ENCODE measurements around the gene CCDC73.

CCDC73 gene

DNA sequence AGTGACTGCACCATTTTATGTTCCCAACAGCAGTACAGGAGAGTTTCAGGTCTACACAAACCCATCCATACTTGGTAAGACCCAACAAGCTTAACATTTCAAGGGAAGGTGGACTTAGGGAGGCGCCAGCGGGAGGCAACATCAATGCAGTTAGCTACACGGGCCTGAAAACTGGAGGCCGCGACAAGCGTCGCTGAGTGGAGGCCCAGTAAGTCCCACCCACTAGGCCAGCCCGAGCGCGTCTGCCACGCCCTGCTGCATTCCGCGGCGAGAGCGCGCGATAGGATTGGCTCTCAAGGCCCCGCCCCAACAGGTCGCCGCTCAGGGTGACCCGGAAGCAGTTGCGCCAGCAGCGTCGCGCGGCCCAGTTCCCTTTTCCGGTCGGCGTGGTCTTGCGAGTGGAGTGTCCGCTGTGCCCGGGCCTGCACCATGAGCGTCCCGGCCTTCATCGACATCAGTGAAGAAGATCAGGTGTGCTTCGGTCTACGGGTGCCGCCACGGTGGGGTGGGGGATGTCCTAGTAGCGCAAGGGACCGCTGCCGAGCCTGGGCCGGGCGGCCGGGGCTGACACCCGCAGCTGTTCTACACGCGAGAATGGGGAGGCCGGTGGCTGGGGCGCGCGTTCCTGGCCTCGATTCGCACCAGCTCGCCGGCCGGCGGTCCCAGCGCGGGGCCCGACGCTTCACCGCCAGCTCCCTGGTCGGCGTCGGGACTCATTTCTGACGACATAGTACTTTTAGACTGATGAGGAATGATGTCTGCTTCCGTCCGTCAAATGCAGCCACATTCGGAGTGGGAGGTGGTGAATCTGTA lies 210.8 kb downstream of the CCDC73 start, which contains the start of gene EIF3M:
Gene EIF3M, plus strand, starts transcription at position 373 of the 813 bp plus-strand sequence. Its CDS starts 57 bp downstream, at position 430.
- peak; percentile 96 for DNase-seq

DNA sequence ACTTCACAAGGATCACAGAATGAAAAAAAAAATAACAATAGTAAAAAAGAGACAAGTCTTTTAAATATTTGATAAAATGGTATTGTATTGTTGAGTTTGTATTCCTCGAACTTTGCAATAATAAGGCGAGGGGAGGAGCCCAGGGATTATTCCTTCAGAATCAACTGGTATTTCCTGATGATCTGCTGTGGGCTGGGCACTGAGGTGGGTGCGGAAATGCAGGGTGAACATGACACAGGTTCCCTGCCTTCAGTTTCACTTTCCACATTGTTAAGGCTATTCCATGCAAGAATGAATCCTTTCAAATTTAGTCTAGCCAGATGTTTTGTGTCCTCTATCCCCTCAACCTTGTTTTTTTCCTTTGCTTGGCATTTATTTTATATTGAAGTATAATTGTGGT lies 212.9 kb downstream of the CCDC73 start:
- DNase-seq = no peak

- DNase-seq = no peak
Observed at GRCh38 chr11:32580967-32581366, 213.5 kb downstream of the CCDC73 start.

- DNase-seq = no peak
Observed at GRCh38 chr11:32576456-32576855, 218.0 kb downstream of the CCDC73 start.

DNA sequence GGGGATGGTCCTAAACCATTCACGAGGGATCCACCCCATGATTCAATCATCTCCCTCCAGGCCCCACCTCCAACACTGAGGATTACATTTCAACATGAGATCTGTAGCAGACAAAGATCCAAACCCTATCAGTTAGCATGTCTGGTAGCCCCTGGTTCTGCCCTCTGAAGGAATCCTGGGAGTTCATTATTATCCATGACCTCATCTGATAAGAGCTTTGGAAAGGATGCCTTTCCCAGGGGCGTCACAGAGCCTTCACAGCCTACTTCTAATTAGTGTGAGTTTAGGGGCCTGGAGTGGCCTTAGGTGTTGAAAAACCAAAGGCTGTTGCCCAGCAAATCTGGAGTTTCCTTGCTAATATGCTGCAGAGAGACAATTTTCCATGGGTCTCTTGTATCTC lies 219.4 kb downstream of the CCDC73 start:
- no peak for DNase-seq

GRCh38 chr11:32574421-32574820 lies 220.0 kb downstream of the CCDC73 start:
- DNase-seq = no peak

GRCh38 chr11:32573228-32573627 lies 221.2 kb downstream of the CCDC73 start:
- DNase-seq = no peak

DNA sequence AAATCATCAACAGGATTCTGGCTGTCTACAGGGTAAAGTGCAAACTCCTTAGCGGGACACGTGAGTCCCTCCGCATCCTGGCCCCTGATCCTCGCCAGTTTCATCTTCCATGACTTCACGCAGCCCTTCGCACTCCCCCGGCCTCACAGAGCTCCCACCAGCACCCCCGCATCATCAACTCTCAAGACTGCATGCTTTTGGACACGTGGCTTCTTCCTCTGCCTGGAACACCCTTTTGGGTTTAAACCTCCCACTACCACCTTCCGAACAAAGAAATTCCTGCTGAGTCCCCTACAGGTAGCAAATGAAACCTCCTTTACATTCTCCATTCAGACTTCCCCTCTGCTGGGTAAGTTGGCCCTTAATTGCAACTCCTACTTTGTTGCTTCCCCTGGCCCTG lies 223.4 kb downstream of the CCDC73 start:
- no peak for DNase-seq

- no peak for DNase-seq
Observed at GRCh38 chr11:32569313-32569881, 225.1 kb downstream of the CCDC73 start.

DNA sequence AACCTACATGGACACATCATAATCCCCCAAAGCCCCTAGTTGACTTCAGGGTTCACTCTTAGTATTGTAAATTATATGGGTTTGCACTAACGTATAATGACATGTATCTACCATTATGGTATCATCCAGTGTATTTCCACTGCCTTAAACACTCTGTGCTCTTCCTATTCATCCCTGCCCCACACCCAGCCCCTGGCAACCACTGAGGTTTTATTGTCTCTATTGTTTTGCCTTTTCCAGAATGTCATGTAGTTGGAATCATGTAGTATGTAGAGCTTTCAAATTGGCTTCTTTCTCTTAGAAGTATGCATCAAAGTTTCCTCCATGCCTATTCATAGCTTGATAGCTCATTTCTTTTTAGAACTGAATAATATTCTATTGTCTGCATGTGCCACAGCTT lies 227.3 kb downstream of the CCDC73 start:
- DNase-seq = no peak

- no peak for DNase-seq
Observed at GRCh38 chr11:32566517-32566916, 227.9 kb downstream of the CCDC73 start.

GRCh38 chr11:32563600-32563959 lies 230.9 kb downstream of the CCDC73 start:
- DNase-seq = no peak

DNA sequence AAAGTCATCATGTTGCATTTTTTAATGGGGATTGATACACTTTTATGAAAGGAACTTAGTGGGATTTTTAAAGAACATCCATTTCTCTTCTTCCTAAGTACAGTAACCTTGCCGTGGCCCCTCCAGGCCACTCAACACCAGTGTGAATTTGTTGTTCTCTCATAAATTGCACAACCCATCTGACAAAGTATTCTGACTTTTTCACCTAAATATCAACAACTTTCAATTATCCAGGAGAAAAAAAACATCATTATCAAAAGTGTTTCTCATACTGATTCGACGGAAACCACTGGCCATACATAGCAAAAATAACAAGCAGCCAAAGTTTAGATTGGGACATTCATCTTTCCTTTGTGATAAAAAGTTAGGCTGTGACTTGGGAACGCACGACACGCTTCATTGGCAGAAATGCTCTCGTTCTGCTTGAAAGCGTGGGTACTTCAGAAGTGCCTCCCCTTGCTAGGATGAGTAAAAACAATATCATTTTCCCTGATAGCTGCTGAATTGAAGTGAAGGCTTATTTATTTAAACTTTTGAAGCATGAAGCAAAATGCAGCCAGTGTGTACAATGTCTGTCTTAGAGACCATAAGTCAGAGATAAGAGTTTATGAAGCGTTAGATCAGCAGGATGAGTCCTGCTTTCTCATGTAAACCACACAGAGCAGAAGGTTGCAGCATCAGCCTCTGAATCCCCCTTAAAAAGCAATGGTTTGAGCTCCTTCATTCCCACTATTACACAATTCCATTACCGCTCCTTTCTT lies 231.4 kb downstream of the CCDC73 start:
- DNase-seq = no peak

GRCh38 chr11:32561835-32562234 lies 232.6 kb downstream of the CCDC73 start:
- DNase-seq = no peak

DNA sequence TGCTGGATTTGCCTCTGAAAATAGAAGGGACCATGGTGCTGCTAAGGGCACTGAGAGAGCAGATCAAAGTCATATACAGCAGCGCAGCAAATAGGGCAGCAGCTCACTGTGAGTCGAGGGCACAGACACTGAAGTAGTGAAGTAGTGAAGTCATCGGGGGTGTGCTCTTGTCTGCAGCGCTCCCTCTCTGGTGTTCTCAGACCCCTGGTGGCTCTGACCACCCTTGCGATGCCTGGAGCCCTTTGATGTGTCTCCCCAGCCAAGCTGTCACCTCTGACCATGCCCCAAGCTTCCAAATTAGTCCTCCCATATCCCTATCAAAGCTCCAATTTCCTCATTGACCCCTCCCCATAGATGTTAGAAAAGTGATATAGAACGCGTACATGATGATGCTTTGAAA lies 238.6 kb downstream of the CCDC73 start:
- no peak for DNase-seq

DNA sequence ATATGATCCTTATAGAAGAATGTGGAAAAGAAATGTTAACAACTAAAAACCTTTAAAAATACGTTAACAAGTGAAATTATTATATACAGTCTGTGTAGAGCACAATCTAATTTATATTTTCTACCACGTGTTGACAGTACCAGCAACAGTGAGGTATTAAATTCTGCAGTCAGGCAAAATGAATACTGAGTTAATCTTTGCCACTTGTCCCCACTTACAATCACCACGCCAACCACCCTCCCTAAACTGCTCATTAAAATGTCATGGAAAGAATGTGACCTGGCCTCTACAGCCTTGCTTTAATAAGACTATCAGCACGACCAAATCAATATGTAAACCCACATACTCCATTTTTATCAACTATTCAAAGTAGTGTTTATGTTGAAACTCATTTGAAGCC lies 239.4 kb downstream of the CCDC73 start:
- no peak for DNase-seq

Data from CD4-positive, alpha-beta T cell treated with Interleukin-10 for 1 hour (primary cell).